22Rv1 (cell line): ENCODE data around the gene GMFB.

Experiments
- H3K27ac ChIP-seq: fragments of 450-650 bp; 2 replicates; pipeline ENCODE4 v1.5.1; 2017
- CTCF ChIP-seq: fragments of 450-650 bp; IDR thresholded peaks from 2 replicates; pipeline ENCODE4 v1.5.1; 2017; ENCODE audit warnings: mild to moderate bottlenecking
- ZFX ChIP-seq: fragments of 450-650 bp; IDR thresholded peaks from 2 replicates; pipeline ENCODE4 v1.6.1; 2017; ENCODE audit warnings: antibody characterized with exemption, borderline replicate concordance

Gene GMFB

GRCh38 chr14:54503486-54503885, 14.7 kb upstream of the GMFB start:
- no peak overlapping the region for H3K27ac ChIP-seq
- TF ChIP-seq ZFX (no peak), CTCF (peak; percentile 71)

GRCh38 chr14:54502602-54503001, 13.8 kb upstream of the GMFB start:
- H3K27ac ChIP-seq: no peak overlapping the region

DNA sequence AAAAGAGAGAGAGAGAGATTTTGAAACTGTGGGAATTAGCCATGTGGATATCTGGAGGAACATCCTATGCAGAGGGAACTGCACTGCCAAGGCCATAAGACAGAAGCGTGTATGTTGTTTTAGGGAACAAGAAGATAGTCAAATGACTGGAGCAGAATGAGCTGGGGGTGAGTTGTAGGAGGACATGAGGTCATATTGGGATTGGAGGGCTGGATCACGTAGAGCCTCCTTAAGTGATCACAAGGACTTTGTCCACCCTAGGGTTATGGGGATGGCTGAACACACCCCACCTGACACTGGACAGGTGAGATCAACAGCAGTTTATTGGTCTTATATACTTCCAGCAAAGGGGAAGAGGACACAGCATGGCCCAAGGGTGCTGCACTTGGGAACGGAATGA, 12.7 kb upstream of the GMFB start:
- H3K27ac ChIP-seq: no peak overlapping the region
- no peak for TF ChIP-seq ZFX

More at GRCh38 chr14:54502602-54503001, 13.8 kb upstream of the GMFB start:
- TF ChIP-seq ZFX (no peak), CTCF (no peak)

- H3K27ac ChIP-seq: no peak overlapping the region
- TF ChIP-seq CTCF (no peak), ZFX (no peak)
Observed at GRCh38 chr14:54500744-54501143, 12.0 kb upstream of the GMFB start.

DNA sequence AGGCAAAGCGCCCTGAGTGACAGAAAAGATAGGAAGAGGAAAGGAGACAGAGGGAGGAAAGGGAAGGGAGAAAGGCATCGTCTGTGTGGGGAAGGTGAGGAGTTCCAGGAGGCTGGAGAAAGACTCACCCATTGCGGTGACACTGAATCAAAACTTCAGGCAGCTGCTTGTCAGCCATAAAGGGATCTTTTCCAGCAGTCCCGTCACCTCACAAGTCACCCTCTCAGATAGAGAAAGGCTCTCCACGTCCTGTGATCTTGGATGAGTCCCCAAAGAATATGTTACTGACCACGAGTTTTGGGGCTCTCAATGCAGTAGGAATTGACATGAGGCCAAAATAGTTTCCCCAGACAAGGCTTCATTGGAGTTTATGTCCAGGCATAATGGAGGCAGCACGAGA, 9.8 kb upstream of the GMFB start:
- no peak overlapping the region for H3K27ac ChIP-seq
- TF ChIP-seq CTCF (no peak), ZFX (no peak)

DNA sequence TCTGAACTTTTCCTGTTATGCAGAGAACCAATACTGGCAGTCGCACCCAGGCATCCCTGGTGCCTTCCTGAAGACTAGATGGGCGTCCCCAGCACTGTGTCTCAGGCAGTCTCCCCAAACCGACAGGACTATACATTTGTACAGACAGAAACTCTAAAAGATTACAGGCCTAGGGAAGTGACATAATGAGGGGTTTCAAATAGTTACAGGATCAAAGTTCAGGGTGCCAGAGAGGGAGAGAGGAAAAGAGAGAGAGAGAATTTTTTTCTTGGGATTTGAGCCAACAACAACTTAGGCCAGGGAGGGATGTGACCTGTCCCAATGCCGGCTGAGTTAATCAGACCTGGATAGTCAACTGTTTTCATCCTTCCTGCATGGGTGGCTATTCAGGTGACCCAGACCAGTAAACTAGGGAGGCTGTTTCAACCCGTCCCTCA, 9.3 kb upstream of the GMFB start:
- no peak overlapping the region for H3K27ac ChIP-seq
- TF ChIP-seq CTCF: no peak

DNA sequence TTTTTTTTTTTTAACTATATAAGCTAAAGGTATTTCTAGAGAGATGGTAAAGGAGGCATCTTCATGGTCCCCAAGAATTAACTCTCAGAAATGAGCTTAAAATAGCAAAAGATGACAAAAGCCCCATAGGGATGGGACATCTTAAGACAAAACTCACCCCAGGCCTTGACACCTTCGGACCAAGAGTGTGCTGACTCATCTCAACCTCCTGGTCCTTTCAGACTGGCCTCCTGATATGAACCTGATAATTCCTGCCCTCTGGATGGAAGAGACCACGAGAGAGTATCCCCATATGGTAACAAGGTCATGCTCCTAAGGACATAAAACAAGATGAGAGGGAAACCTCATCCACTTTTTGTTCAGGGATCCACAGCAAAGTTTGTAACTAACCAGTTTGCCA, 8.4 kb upstream of the GMFB start:
- H3K27ac ChIP-seq: no peak overlapping the region
- TF ChIP-seq ZFX (no peak), CTCF (no peak)

- H3K27ac ChIP-seq: no peak overlapping the region
- TF ChIP-seq ZFX (no peak), CTCF (peak; percentile 43)
Observed at GRCh38 chr14:54493293-54493692, 4.5 kb upstream of the GMFB start.
